B cell (primary cell): Measurements from ENCODE around the gene FMO3. TPM values are rescaled to one million over a fixed set of nuclear protein-coding genes. Genes with fewer than 3 reads are reported as not detected.

Experiments
- ATAC-seq: fragments of 200-7000 bp; cut with Tn5 transposase; one replicate; pipeline ENCODE4 v1.10.0; 2021; ENCODE audit warnings: low read depth, mild to moderate bottlenecking, moderate number of reproducible peaks, moderate library complexity
- CTCF ChIA-PET: fragments of 350-600 bp; sonication (Branson Sonifier 250); formaldehyde crosslinking; loops from one replicate; lab custom pipeline; 2021; ENCODE audit warnings: antibody characterized with exemption, inconsistent platforms; lab: Charles Lee
- POLR2A ChIA-PET: fragments of 350-600 bp; sonication (Branson Sonifier 250); formaldehyde crosslinking; loops from one replicate; lab custom pipeline; 2021; ENCODE audit warnings: antibody characterized with exemption; lab: Charles Lee
- DNase-seq: peaks from one replicate; pipeline ENCODE4 v3.0.0; 2013
- H2AFZ ChIP-seq: 2 replicates; pipeline ENCODE4 v1.6.1; 2012; ENCODE audit warnings: mild to moderate bottlenecking, low read depth, low read length; ENCODE audit not compliant: insufficient read depth, poor library complexity, severe bottlenecking
- H3K27ac ChIP-seq, 2 donors: 1 replicate in 1 of 2; 2 replicates in 1 of 2; pipeline ENCODE4 v1.5.1; 2012 to 2013; ENCODE audit warnings: low read length in 2 of 2, mild to moderate bottlenecking in 2 of 2, moderate library complexity in 1 of 2
- H3K27me3 ChIP-seq, 4 experiments: fragments of 200-600 bp in 1 of 4; sonication (generic) in 1 of 4; replicated peaks in 1 of 4; 1 replicate in 2 of 4; 2 replicates in 2 of 4; pipeline versions ENCODE4 v1.6.1 to v1.7.0; 2013 to 2016; ENCODE audit warnings: low read length in 3 of 4, mild to moderate bottlenecking in 2 of 4, mixed read lengths in 1 of 4, moderate library complexity in 1 of 4; ENCODE audit not compliant: insufficient read depth in 4 of 4, control insufficient read depth in 3 of 4; ENCODE audit errors: control extremely low read depth in 1 of 4
- H3K36me3 ChIP-seq, 2 experiments: replicated peaks in 1 of 2; 1 replicate in 1 of 2; 2 replicates in 1 of 2; pipeline versions ENCODE4 v1.6.1 to v1.7.1; 2013; ENCODE audit warnings: low read length in 1 of 2; ENCODE audit not compliant: insufficient read depth in 2 of 2, control insufficient read depth in 1 of 2; ENCODE audit errors: control extremely low read depth in 1 of 2, extremely low read depth in 1 of 2
- H3K4me1 ChIP-seq, 2 donors: fragments of 200-600 bp in 1 of 2; sonication (generic) in 1 of 2; 1 replicate in 1 of 2; 2 replicates in 1 of 2; pipeline versions ENCODE4 v1.5.1 to v1.6.1; 2013 to 2017; ENCODE audit warnings: low read length in 2 of 2; ENCODE audit not compliant: control insufficient read depth in 2 of 2, insufficient read depth in 2 of 2
- H3K4me2 ChIP-seq: replicated peaks from 2 replicates; pipeline ENCODE3; 2012; ENCODE audit warnings: mild to moderate bottlenecking, low read depth, low read length; ENCODE audit not compliant: poor library complexity, severe bottlenecking
- H3K4me3 ChIP-seq, 5 experiments: fragments of 200-600 bp in 1 of 5; sonication (generic) in 1 of 5; 1 replicate in 3 of 5; 2 replicates in 2 of 5; pipeline versions ENCODE4 v1.5.1 to v1.7.0; 2011 to 2016; ENCODE audit warnings: low read length in 4 of 5, mild to moderate bottlenecking in 4 of 5, low read depth in 2 of 5, control low read depth in 1 of 5, moderate library complexity in 1 of 5; ENCODE audit not compliant: insufficient read depth in 1 of 5; ENCODE audit errors: control extremely low read depth in 1 of 5, extremely low read depth in 1 of 5
- H3K79me2 ChIP-seq: fragments of 200-600 bp; sonication (generic); one replicate; pipeline ENCODE4 v1.6.0; 2016; ENCODE audit warnings: low read length; ENCODE audit not compliant: control insufficient read depth, insufficient read depth
- H3K9ac ChIP-seq: fragments of 200-600 bp; sonication (generic); 2 replicates; pipeline ENCODE4 v1.6.1; 2017; ENCODE audit warnings: mild to moderate bottlenecking, low read length, moderate library complexity
- H3K9me3 ChIP-seq, 3 donors: one replicate each; pipeline versions ENCODE4 v1.6.1 to v1.7.1; 2013; ENCODE audit warnings: low read length in 2 of 3; ENCODE audit not compliant: control insufficient read depth in 2 of 3, insufficient read depth in 1 of 3; ENCODE audit errors: control extremely low read depth in 1 of 3
- H4K20me1 ChIP-seq: 2 replicates; pipeline ENCODE4 v1.6.0; 2012; ENCODE audit warnings: mild to moderate bottlenecking, low read length; ENCODE audit not compliant: insufficient read depth, control insufficient read depth, poor library complexity, severe bottlenecking
- H3K27ac Mint-ChIP-seq: one replicate; pipeline ENCODE4 v1.8.0; 2021; ENCODE audit warnings: mixed read lengths
- H3K27me3 Mint-ChIP-seq: one replicate; pipeline ENCODE4 v1.8.0; 2021; ENCODE audit warnings: mixed read lengths
- H3K4me1 Mint-ChIP-seq: one replicate; pipeline ENCODE4 v1.8.0; 2021; ENCODE audit warnings: mixed read lengths
- H3K4me3 Mint-ChIP-seq: one replicate; pipeline ENCODE4 v1.8.0; 2021; ENCODE audit warnings: mixed read lengths
- H3K9me3 Mint-ChIP-seq: one replicate; pipeline ENCODE4 v1.8.0; 2022; ENCODE audit warnings: mixed read lengths; ENCODE audit not compliant: insufficient read depth
- CTCF ChIP-seq: fragments of 200-600 bp; IDR thresholded peaks from one replicate; pipeline ENCODE4 v1.8.0; 2022; ENCODE audit warnings: antibody characterized with exemption, mild to moderate bottlenecking
- EZH2 ChIP-seq: IDR thresholded peaks from 2 replicates; pipeline ENCODE4 v1.6.1; 2012; ENCODE audit warnings: borderline replicate concordance, low read depth, mild to moderate bottlenecking, moderate library complexity, low read length; ENCODE audit not compliant: insufficient read depth, poor library complexity, severe bottlenecking
- WGBS: methylation state at CpG from one replicate; pipeline ENCODE4 v1.1.5; 2013; ENCODE audit warnings: missing lambda C conversion rate; ENCODE audit not compliant: insufficient coverage; 5-methylcytosine and 5-hydroxymethylcytosine counted together
- intact Hi-C: fragments of 100-400 bp; cut with micrococcal nuclease; formaldehyde crosslinking; loops from one replicate; pipeline ENCODE4 v1.10.0; 2022
- polyA plus RNA-seq: library from polyadenylated mRNA; depleted of rRNA; stranded (reverse); fragments of >200 nt; gene quantifications from 2 replicates; pipeline ENCODE4 v1.2.3, GENCODE V29; 2012
- total RNA-seq, 2 donors: library from RNA; stranded (reverse); fragments of 120-200 nt in 1 of 2; gene quantifications; 1 replicate in 1 of 2; 2 replicates in 1 of 2; pipeline versions ENCODE4 v1.2.3 to v1.2.4, GENCODE V29; 2013 to 2022

Gene FMO3
- total and polyA plus RNA-seq, 2 donors (not counting 1 experiment from before 2014, with no cell fraction given) = not detected

GRCh38 chr1:171082606-171083005 is 8.1 kb upstream of the FMO3 start:
- no peak overlapping the region for H3K4me2 ChIP-seq
- H3K27me3 ChIP-seq = no peaks in the 10 kb centered on the region
- H3K4me3 ChIP-seq = no peak overlapping the region
- POLR2A ChIA-PET = no interaction called here
- no peak overlapping the region for H3K27ac Mint-ChIP-seq
- no peak overlapping the region for H3K4me3 Mint-ChIP-seq
- H3K36me3 ChIP-seq = no peaks in the 10 kb centered on the region
- WGBS = no CpG with 5 or more reads among the region's 1 CpG
- no peak for ATAC-seq
- H3K27ac ChIP-seq = no peak overlapping the region
- TF ChIP-seq EZH2 (no peak), CTCF (no peak)
- CTCF ChIA-PET = interaction anchor here (1.8 kb wide), 1 partner anchor 231 kb away, joined by 10 read pairs; the partner anchor contains the start of gene FMO4
- no peak overlapping the region for H2AFZ ChIP-seq
- H3K9me3 Mint-ChIP-seq = no peaks in the 10 kb centered on the region
- DNase-seq = no peak
- no peaks in the 10 kb centered on the region for H3K79me2 ChIP-seq
- no peaks in the 10 kb centered on the region for H3K4me1 ChIP-seq
- no peaks in the 10 kb centered on the region for H3K9me3 ChIP-seq
- intact Hi-C loops = loop anchor here (10.0 kb wide), 1 partner anchor 232 kb away; the partner anchor contains the start of gene FMO4
- no peaks in the 10 kb centered on the region for H4K20me1 ChIP-seq
- H3K27me3 Mint-ChIP-seq = peaks cover 3% of the 10 kb centered on the region
- no peaks in the 10 kb centered on the region for H3K4me1 Mint-ChIP-seq
- no peak overlapping the region for H3K9ac ChIP-seq

GRCh38 chr1:171083222-171083621 is 7.5 kb upstream of the FMO3 start:
- H3K79me2 ChIP-seq = no peaks in the 10 kb centered on the region
- intact Hi-C loops = loop anchor here (10.0 kb wide), 1 partner anchor 232 kb away; the partner anchor contains the start of gene FMO4
- H3K4me1 ChIP-seq = no peaks in the 10 kb centered on the region
- Mint-ChIP-seq H3K4me3 (no peak overlapping the region), H3K27me3 (peaks cover 3% of the 10 kb centered on the region), H3K27ac (no peak overlapping the region), H3K4me1 (no peaks in the 10 kb centered on the region), H3K9me3 (no peaks in the 10 kb centered on the region)
- POLR2A ChIA-PET = no interaction called here
- H4K20me1 ChIP-seq = no peaks in the 10 kb centered on the region
- DNase-seq = no peak
- no peak overlapping the region for H3K27ac ChIP-seq
- H3K27me3 ChIP-seq = no peaks in the 10 kb centered on the region
- no peak overlapping the region for H3K4me2 ChIP-seq
- CTCF ChIA-PET = no interaction called here
- WGBS = no CpG with 5 or more reads among the region's 5 CpGs
- no peak overlapping the region for H3K9ac ChIP-seq
- no peak overlapping the region for H2AFZ ChIP-seq
- H3K9me3 ChIP-seq = no peaks in the 10 kb centered on the region
- ATAC-seq = no peak
- H3K4me3 ChIP-seq = no peak overlapping the region
- TF ChIP-seq EZH2 (no peak), CTCF (no peak)
- no peaks in the 10 kb centered on the region for H3K36me3 ChIP-seq
